GM12875 (cell line): ENCODE results near the gene GULP1.

ENCODE experiments used
- H3K4me3 ChIP-seq: one replicate; pipeline ENCODE4 v1.5.1; 2011; ENCODE audit warnings: low read depth, low read length, control low read depth
- CTCF ChIP-seq: IDR thresholded peaks from 2 replicates; pipeline ENCODE4 v1.5.1; 2011; ENCODE audit warnings: low read depth, mild to moderate bottlenecking, control low read depth, inconsistent platforms, low read length, moderate library complexity, borderline replicate concordance; ENCODE audit not compliant: insufficient read depth

GULP1 gene

GRCh38 chr2:188631037-188631809, 339.5 kb downstream of the GULP1 start:
- TF ChIP-seq CTCF = no peak
- no peak overlapping the region for H3K4me3 ChIP-seq

- no peak for TF ChIP-seq CTCF
Observed at GRCh38 chr2:188634656-188635055, 343.0 kb downstream of the GULP1 start.

More at GRCh38 chr2:188634656-188635055, 343.0 kb downstream of the GULP1 start:
- H3K4me3 ChIP-seq = no peak overlapping the region
